Panc1 (cell line): ENCODE measurements around the gene PEF1. TPM values are rescaled to one million over a fixed set of nuclear protein-coding genes. Genes with fewer than 3 reads are reported as not detected.

ENCODE experiments used
- ATAC-seq: fragments of 200-7000 bp; cut with Tn5 transposase; 2 replicates; pipeline ENCODE4 v1.9.1; 2020; ENCODE audit warnings: mild to moderate bottlenecking, moderate library complexity
- BruUV-seq: library from RNA; stranded (reverse); fragments of 400-500 nt; replicated peaks from 2 replicates; lab custom pipeline; 2021; lab: Mats Ljungman, UMichigan
- CTCF ChIA-PET: fragments of 300-600 bp; sonication (Branson Sonifier 250); formaldehyde crosslinking; loops from one replicate; lab custom pipeline; 2022; ENCODE audit warnings: antibody characterized with exemption; lab: Charles Lee
- POLR2A ChIA-PET: fragments of 300-600 bp; sonication (Branson Sonifier 250); formaldehyde crosslinking; loops from one replicate; lab custom pipeline; 2022; ENCODE audit warnings: antibody characterized with exemption; lab: Charles Lee
- DNase-seq: peaks from one replicate; pipeline ENCODE4 v3.0.0-alpha.2; 2010; ENCODE audit warnings: low read depth, low spot score
- H3K27ac ChIP-seq: 2 replicates; pipeline ENCODE4 v1.5.1; 2011; ENCODE audit warnings: mild to moderate bottlenecking, low read length, inconsistent platforms
- H3K27me3 ChIP-seq: fragments of 200-500 bp; sonication (Bioruptor generic); 2 replicates; pipeline ENCODE4 v1.6.0; 2014; ENCODE audit warnings: low read length, inconsistent platforms; ENCODE audit not compliant: control insufficient read depth, insufficient read depth
- H3K36me3 ChIP-seq: fragments of 200-500 bp; sonication (Bioruptor generic); 2 replicates; pipeline ENCODE4 v1.5.1; 2014; ENCODE audit warnings: inconsistent platforms, mild to moderate bottlenecking, low read length, moderate library complexity; ENCODE audit not compliant: control insufficient read depth, insufficient read depth
- H3K4me1 ChIP-seq: 2 replicates; pipeline ENCODE4 v1.5.1; 2011; ENCODE audit warnings: inconsistent platforms, mild to moderate bottlenecking, low read length, moderate library complexity; ENCODE audit not compliant: control insufficient read depth, insufficient read depth
- H3K4me3 ChIP-seq, 2 experiments: 2 replicates each; pipeline ENCODE4 v1.5.1; 2011 to 2012; ENCODE audit warnings: low read depth in 2 of 2, low read length in 2 of 2, mild to moderate bottlenecking in 2 of 2, inconsistent platforms in 1 of 2, moderate library complexity in 1 of 2
- H3K9me3 ChIP-seq: fragments of 200-500 bp; sonication (Bioruptor generic); 2 replicates; pipeline ENCODE4 v1.5.1; 2014; ENCODE audit warnings: low read depth, mild to moderate bottlenecking, inconsistent platforms, low read length, moderate library complexity; ENCODE audit not compliant: control insufficient read depth, insufficient read depth
- CTCF ChIP-seq: fragments of 450-650 bp; IDR thresholded peaks from 2 replicates; pipeline ENCODE4 v1.5.1; 2017; ENCODE audit warnings: mild to moderate bottlenecking
- POLR2AphosphoS5 ChIP-seq: IDR thresholded peaks from 2 replicates; pipeline ENCODE4 v1.6.1; 2012; ENCODE audit warnings: mild to moderate bottlenecking, low read depth, low read length, moderate library complexity
- REST ChIP-seq, 2 experiments: IDR thresholded peaks; 2 replicates each; pipeline ENCODE4 v1.6.1; 2011 to 2012; ENCODE audit warnings: low read depth in 2 of 2, control low read depth in 1 of 2, low read length in 1 of 2, mild to moderate bottlenecking in 1 of 2, moderate library complexity in 1 of 2; ENCODE audit not compliant: insufficient read depth in 1 of 2
- SIN3A ChIP-seq: IDR thresholded peaks from 2 replicates; pipeline ENCODE4 v1.6.1; 2012; ENCODE audit warnings: low read depth, mild to moderate bottlenecking, low read length, moderate library complexity, borderline replicate concordance; ENCODE audit not compliant: insufficient read depth
- TCF7L2 ChIP-seq: IDR thresholded peaks from 2 replicates; pipeline ENCODE4 v1.6.1; 2011; ENCODE audit warnings: mild to moderate bottlenecking, low read depth, low read length, inconsistent platforms
- in situ Hi-C: cut with HindIII; loops from 2 replicates; pipeline ENCODE4 v1.10.0; 2016; ENCODE audit warnings: low sequenced_read_pairs, low pct_unique_long_range_greater_than_20kb
- intact Hi-C: fragments of 100-400 bp; cut with micrococcal nuclease; formaldehyde crosslinking; loops from one replicate; pipeline ENCODE4 v1.10.0; 2022; ENCODE audit not compliant: unreplicated experiment
- total RNA-seq: library from RNA; stranded (reverse); gene quantifications from one replicate; pipeline ENCODE4 v1.2.1, GENCODE V29; 2021; ENCODE audit not compliant: unreplicated experiment

The PEF1 gene
- total RNA-seq, 1 experiment from 2014 or later, result 58.4 TPM

DNA sequence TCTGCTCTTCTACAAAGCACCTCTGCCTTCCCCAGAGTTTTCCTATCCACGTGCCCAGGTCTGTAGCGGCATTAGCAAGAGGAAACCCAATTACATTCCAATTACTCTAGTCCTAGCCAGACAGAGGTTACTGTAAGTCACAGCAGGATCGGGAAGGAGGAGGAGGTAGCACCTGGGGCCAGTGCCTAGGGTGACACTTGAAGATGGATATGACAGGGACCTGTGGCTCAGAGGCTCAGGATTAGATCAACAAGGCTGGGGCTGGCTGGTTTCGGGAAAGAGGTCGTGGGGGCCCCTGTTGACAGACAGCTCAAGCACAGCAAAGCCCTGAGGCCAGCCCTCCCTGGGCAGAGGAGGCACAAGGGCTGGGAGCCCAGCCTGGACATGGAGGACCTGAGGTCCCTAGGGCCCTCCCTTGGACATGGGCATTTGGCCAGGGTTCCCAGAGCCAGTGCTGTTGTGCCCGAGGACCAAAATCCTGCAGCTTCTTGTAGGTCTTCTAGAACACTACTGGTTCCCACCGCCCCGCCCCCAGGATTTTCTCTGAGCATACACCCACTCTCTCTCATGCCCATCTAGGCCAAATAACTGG is 30.2 kb downstream of the PEF1 start:
- no TSS peak for BruUV-seq
- CTCF ChIA-PET, result no interaction called here
- Histone ChIP-seq H3K4me1 (peaks cover 3% of the 10 kb centered on the region), H3K9me3 (no peaks in the 10 kb centered on the region), H3K27ac (no peak overlapping the region), H3K4me3 (no peak overlapping the region), H3K27me3 (peaks cover 5% of the 10 kb centered on the region), H3K36me3 (no peaks in the 10 kb centered on the region)
- TF ChIP-seq SIN3A (no peak), REST (IDR thresholded peaks at IDR 0.05; ENCODE audit: insufficient read depth in 1 of 2, low read depth in 2 of 2, low read length in 1 of 2) (no peak), POLR2AphosphoS5 (no peak), TCF7L2 (no peak), CTCF (no peak)
- intact Hi-C loops (no loop called here), in situ Hi-C loops (no loop called here)
- POLR2A ChIA-PET, result no interaction called here
- DNase-seq (no peak), ATAC-seq (no peak)

GRCh38 chr1:31609514-31610118 is 35.1 kb downstream of the PEF1 start:
- no peaks in the 10 kb centered on the region for H3K27me3 ChIP-seq
- peaks cover 3% of the 10 kb centered on the region; the same call in 1 of the 2 replicates for H3K4me1 ChIP-seq
- DNase-seq, result no peak
- intact Hi-C loops (no loop called here), in situ Hi-C loops (no loop called here)
- ChIA-PET CTCF (interaction anchor here (1.2 kb wide), 1 partner anchor 414 kb away, joined by 3 read pairs; no protein-coding TSS in a partner anchor), POLR2A (interaction anchor here (1.1 kb wide), 1 partner anchor 38 kb away, joined by 3 read pairs; no protein-coding TSS in a partner anchor)
- H3K36me3 ChIP-seq, result no peaks in the 10 kb centered on the region
- no peak overlapping the region for H3K4me3 ChIP-seq
- H3K27ac ChIP-seq, result no peak overlapping the region
- BruUV-seq, result no TSS peak
- H3K9me3 ChIP-seq, result no peaks in the 10 kb centered on the region
- TF ChIP-seq SIN3A (no peak), CTCF (no peak), TCF7L2 (no peak), REST (IDR thresholded peaks at IDR 0.05; ENCODE audit: insufficient read depth in 1 of 2, low read depth in 2 of 2, low read length in 1 of 2) (no peak), POLR2AphosphoS5 (no peak)
- ATAC-seq, result no peak
